ENCODE data around the gene KIF1B.
"Not testable (repeated sequence)": the region's sequence is repeated elsewhere in the genome, so short reads cannot be mapped to it uniquely, and the experiment has no call there.

Gene KIF1B

GRCh38 chr1:10195570-10195969, 14.8 kb upstream of the KIF1B start:
- Histone ChIP-seq H3K27me3 (replicated peaks in 2 of 5; ENCODE audit: control insufficient read depth in 4 of 5, insufficient read depth in 5 of 5, low read length in 4 of 5) (no peaks in the 10 kb centered on the region), H3K9me3 (ENCODE audit: control extremely low read depth in 1 of 5, control insufficient read depth in 4 of 5, insufficient read depth in 2 of 5, low read depth in 1 of 5, low read length in 4 of 5) (no peaks in the 10 kb centered on the region), H3K27ac (ENCODE audit: insufficient read depth in 1 of 2, low read depth in 1 of 2, low read length in 2 of 2, poor library complexity in 1 of 2, severe bottlenecking in 2 of 2) (no peak overlapping the region), H3K36me3 (ENCODE audit: control insufficient read depth in 4 of 4, insufficient read depth in 4 of 4, low read length in 3 of 4) (no peaks in the 10 kb centered on the region), H3K4me3 (ENCODE audit: control insufficient read depth in 1 of 7, extremely low read depth in 1 of 7, insufficient read depth in 4 of 7, low read depth in 2 of 7, low read length in 6 of 7) (no peak overlapping the region), H3K4me1 (ENCODE audit: control extremely low read depth in 1 of 4, control insufficient read depth in 4 of 4, insufficient read depth in 4 of 4, low read length in 3 of 4) (peaks cover 0 to 2% (median 0%) of the 10 kb centered on the region in 4 experiments)
- DNase-seq, result no peak
- ChIA-PET POLR2A (no interaction called here), CTCF (no interaction called here)
- 96% methylated on average over 5 of the region's 6 CpGs for WGBS (ENCODE audit: insufficient coverage)

DNA sequence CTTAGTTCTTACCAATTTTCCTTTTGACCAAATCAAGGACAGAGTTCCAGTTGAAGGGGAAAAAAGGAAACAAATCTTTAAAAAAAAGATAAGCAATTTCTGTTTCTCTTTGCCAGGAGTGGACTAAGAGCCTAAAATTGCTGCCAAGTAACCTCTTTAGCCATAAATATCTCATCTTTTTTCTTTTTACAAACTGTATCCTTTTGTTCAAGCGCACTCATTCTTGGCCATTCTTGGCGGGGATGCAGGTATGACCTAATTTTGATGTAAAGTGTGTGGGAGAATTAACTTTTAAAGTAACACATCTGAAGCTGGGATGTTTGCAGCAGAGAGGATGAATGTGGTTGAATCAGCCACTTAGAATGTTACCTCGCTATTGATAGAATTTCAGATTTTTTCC, 13.4 kb upstream of the KIF1B start:
- no CpG with 5 or more reads among the region's 3 CpGs for WGBS (ENCODE audit: insufficient coverage)
- CTCF ChIA-PET, result no interaction called here
- H3K27me3 ChIP-seq (replicated peaks in 2 of 5; ENCODE audit: control insufficient read depth in 4 of 5, insufficient read depth in 5 of 5, low read length in 4 of 5), result no peaks in the 10 kb centered on the region
- no peak overlapping the region for H3K27ac ChIP-seq (ENCODE audit: insufficient read depth in 1 of 2, low read depth in 1 of 2, low read length in 2 of 2, poor library complexity in 1 of 2, severe bottlenecking in 2 of 2)
- no peaks in the 10 kb centered on the region for H3K36me3 ChIP-seq (ENCODE audit: control insufficient read depth in 4 of 4, insufficient read depth in 4 of 4, low read length in 3 of 4)
- H3K4me3 ChIP-seq (ENCODE audit: control insufficient read depth in 1 of 7, extremely low read depth in 1 of 7, insufficient read depth in 4 of 7, low read depth in 2 of 7, low read length in 6 of 7), result no peak overlapping the region
- peaks cover 0 to 2% (median 0%) of the 10 kb centered on the region in 4 experiments for H3K4me1 ChIP-seq (ENCODE audit: control extremely low read depth in 1 of 4, control insufficient read depth in 4 of 4, insufficient read depth in 4 of 4, low read length in 3 of 4)
- no peak for DNase-seq
- no peaks in the 10 kb centered on the region for H3K9me3 ChIP-seq (ENCODE audit: control extremely low read depth in 1 of 5, control insufficient read depth in 4 of 5, insufficient read depth in 2 of 5, low read depth in 1 of 5, low read length in 4 of 5)
- POLR2A ChIA-PET, result no interaction called here

DNA sequence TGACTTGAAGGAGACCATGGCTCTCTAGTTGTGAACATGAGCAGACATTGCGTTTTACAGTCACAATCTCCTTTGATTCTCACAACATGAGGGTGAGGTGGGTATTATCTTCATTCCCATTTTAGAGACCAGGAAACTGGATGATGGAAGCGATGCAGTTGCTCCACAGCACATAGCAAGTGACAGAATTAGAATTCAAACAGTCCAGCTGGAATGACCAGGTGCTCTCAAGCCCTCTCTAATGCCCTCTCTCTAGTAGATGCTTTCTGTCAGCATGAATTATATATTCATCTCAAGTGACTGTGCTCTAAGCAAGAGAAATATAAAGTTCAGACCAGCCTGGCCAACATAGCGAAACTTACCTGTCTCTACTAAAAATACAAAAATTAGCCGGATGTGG, 9.8 kb upstream of the KIF1B start:
- no peak overlapping the region for H3K27ac ChIP-seq (ENCODE audit: insufficient read depth in 1 of 2, low read depth in 1 of 2, low read length in 2 of 2, poor library complexity in 1 of 2, severe bottlenecking in 2 of 2)
- CTCF ChIA-PET, result interaction anchor here (1.4 kb wide), 1 partner anchor 9 kb away, joined by 7 read pairs; the partner anchor contains the start of gene KIF1B
- no peak overlapping the region for H3K4me3 ChIP-seq (ENCODE audit: control insufficient read depth in 1 of 7, extremely low read depth in 1 of 7, insufficient read depth in 4 of 7, low read depth in 2 of 7, low read length in 6 of 7)
- peaks cover 0 to 2% (median 0%) of the 10 kb centered on the region in 4 experiments for H3K4me1 ChIP-seq (ENCODE audit: control extremely low read depth in 1 of 4, control insufficient read depth in 4 of 4, insufficient read depth in 4 of 4, low read length in 3 of 4)
- 93% methylated on average over 3 of the region's 4 CpGs for WGBS (ENCODE audit: insufficient coverage)
- no peak for DNase-seq
- H3K27me3 ChIP-seq (replicated peaks in 2 of 5; ENCODE audit: control insufficient read depth in 4 of 5, insufficient read depth in 5 of 5, low read length in 4 of 5), result no peaks in the 10 kb centered on the region
- no peaks in the 10 kb centered on the region for H3K36me3 ChIP-seq (ENCODE audit: control insufficient read depth in 4 of 4, insufficient read depth in 4 of 4, low read length in 3 of 4)
- POLR2A ChIA-PET, result no interaction called here
- H3K9me3 ChIP-seq (ENCODE audit: control extremely low read depth in 1 of 5, control insufficient read depth in 4 of 5, insufficient read depth in 2 of 5, low read depth in 1 of 5, low read length in 4 of 5), result no peaks in the 10 kb centered on the region

DNA sequence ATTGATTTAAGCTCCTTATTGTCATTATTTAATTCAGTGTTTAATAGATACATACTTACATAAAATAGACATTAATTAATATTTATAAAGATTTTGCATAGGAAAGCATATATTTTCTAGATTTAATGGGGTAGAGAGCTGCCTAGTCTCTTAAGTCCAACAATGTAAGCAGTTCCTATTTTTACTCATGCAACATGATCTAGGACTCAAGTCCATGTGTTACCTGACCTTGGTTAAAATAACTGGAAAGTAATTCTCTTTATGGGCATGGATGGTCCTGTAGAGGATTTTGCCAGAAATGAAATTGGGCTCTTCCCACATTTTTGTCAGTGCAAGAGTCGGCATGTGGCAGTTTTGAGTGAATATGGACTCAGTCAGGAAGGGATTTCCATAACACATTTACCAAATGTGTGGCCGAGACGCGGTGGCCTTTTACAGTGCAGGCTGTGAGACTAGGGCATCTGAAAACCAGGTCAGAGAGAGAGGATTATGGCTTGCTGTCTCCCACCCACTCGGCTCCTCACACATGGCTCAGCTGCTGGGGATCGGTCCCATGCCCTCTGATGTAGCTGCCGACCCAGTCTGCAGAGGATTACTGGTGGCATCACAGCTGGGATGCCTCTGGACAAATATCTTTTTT, 6.2 kb upstream of the KIF1B start:
- H3K27me3 ChIP-seq (replicated peaks in 2 of 5; ENCODE audit: control insufficient read depth in 4 of 5, insufficient read depth in 5 of 5, low read length in 4 of 5), result peaks cover 0 to 6% (median under 1%) of the 10 kb centered on the region in 5 experiments
- H3K36me3 ChIP-seq (ENCODE audit: control insufficient read depth in 4 of 4, insufficient read depth in 4 of 4, low read length in 3 of 4), result no peaks in the 10 kb centered on the region
- no peak overlapping the region for H3K4me3 ChIP-seq (ENCODE audit: control insufficient read depth in 1 of 7, extremely low read depth in 1 of 7, insufficient read depth in 4 of 7, low read depth in 2 of 7, low read length in 6 of 7)
- no peaks in the 10 kb centered on the region for H3K4me1 ChIP-seq (ENCODE audit: control extremely low read depth in 1 of 4, control insufficient read depth in 4 of 4, insufficient read depth in 4 of 4, low read length in 3 of 4)
- CTCF ChIA-PET, result interaction anchor here (1.2 kb wide), 1 partner anchor 51 kb away, joined by 3 read pairs; no protein-coding TSS in a partner anchor
- POLR2A ChIA-PET, result interaction anchor here (0.6 kb wide), 1 partner anchor 23 kb away, joined by 3 read pairs; no protein-coding TSS in a partner anchor
- no peak for DNase-seq
- no peaks in the 10 kb centered on the region for H3K9me3 ChIP-seq (ENCODE audit: control extremely low read depth in 1 of 5, control insufficient read depth in 4 of 5, insufficient read depth in 2 of 5, low read depth in 1 of 5, low read length in 4 of 5)
- 100% methylated on average over 2 of the region's 7 CpGs for WGBS (ENCODE audit: insufficient coverage)
- no peak overlapping the region for H3K27ac ChIP-seq (ENCODE audit: insufficient read depth in 1 of 2, low read depth in 1 of 2, low read length in 2 of 2, poor library complexity in 1 of 2, severe bottlenecking in 2 of 2)

DNA sequence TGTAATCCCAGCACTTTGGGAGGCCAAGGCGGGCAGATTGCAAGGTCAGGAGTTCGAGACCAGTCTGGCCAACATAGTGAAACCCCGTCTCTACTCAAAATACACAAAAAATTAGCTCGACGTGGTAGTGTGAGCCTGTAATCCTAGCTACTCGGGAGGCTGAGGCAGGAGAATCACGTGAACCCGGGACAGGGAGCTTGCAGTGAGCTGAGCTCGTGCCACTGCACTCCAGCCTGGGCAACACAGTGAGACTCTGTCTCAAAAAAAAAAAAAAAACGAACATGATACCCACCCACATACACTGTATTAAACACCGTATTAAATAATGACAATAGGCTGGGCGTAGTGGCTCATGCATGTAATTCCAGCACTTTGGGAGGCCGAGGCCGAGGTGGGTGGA, 5.2 kb upstream of the KIF1B start:
- CTCF ChIA-PET, result not testable (repeated sequence)

DNA sequence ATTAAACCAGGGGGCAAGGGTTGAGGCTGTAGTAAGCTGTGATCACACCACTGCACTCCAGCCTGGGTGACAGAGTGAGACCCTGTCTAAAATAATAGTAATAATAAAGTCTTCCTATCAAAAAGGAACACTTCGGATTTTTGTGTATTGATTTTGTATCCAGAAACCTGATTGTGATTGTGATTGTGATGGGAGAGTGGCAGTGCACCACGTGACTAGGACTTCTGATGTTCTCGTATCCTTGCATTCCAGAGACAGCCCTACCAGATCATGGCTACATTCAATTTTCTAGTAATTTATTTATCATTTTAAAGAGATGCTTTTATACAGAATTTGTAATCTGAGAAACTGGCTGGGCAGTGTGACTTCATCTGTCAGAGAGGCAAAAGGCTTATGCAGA, 2.6 kb upstream of the KIF1B start:
- H3K27me3 ChIP-seq (replicated peaks in 2 of 5; ENCODE audit: control insufficient read depth in 4 of 5, insufficient read depth in 5 of 5, low read length in 4 of 5), result peaks cover 0 to 8% (median 2%) of the 10 kb centered on the region in 5 experiments
- no peaks in the 10 kb centered on the region for H3K36me3 ChIP-seq (ENCODE audit: control insufficient read depth in 4 of 4, insufficient read depth in 4 of 4, low read length in 3 of 4)
- H3K4me1 ChIP-seq (ENCODE audit: control extremely low read depth in 1 of 4, control insufficient read depth in 4 of 4, insufficient read depth in 4 of 4, low read length in 3 of 4), result peaks cover 3 to 16% (median 14%) of the 10 kb centered on the region in 4 experiments
- DNase-seq, result no peak
- no peak overlapping the region for H3K4me3 ChIP-seq (ENCODE audit: control insufficient read depth in 1 of 7, extremely low read depth in 1 of 7, insufficient read depth in 4 of 7, low read depth in 2 of 7, low read length in 6 of 7)
- no peak overlapping the region for H3K27ac ChIP-seq (ENCODE audit: insufficient read depth in 1 of 2, low read depth in 1 of 2, low read length in 2 of 2, poor library complexity in 1 of 2, severe bottlenecking in 2 of 2)
- ChIA-PET CTCF (interaction anchor here (1.2 to 3.3 kb wide), 4 partner anchors 25 to 129 kb away, joined by 3 to 13 read pairs (median 5); no protein-coding TSS in a partner anchor), POLR2A (no interaction called here)
- H3K9me3 ChIP-seq (ENCODE audit: control extremely low read depth in 1 of 5, control insufficient read depth in 4 of 5, insufficient read depth in 2 of 5, low read depth in 1 of 5, low read length in 4 of 5), result no peaks in the 10 kb centered on the region
- no CpG with 5 or more reads among the region's 3 CpGs for whole genome bisulfite sequencing (ENCODE audit: insufficient coverage)

More for the DNA sequence above, 5.2 kb upstream of the KIF1B start:
- H3K27me3 ChIP-seq (replicated peaks in 2 of 5; ENCODE audit: control insufficient read depth in 4 of 5, insufficient read depth in 5 of 5, low read length in 4 of 5); H3K9me3 ChIP-seq (ENCODE audit: control extremely low read depth in 1 of 5, control insufficient read depth in 4 of 5, insufficient read depth in 2 of 5, low read depth in 1 of 5, low read length in 4 of 5); H3K4me1 ChIP-seq (ENCODE audit: control extremely low read depth in 1 of 4, control insufficient read depth in 4 of 4, insufficient read depth in 4 of 4, low read length in 3 of 4); H3K36me3 ChIP-seq (ENCODE audit: control insufficient read depth in 4 of 4, insufficient read depth in 4 of 4, low read length in 3 of 4); H3K4me3 ChIP-seq (ENCODE audit: control insufficient read depth in 1 of 7, extremely low read depth in 1 of 7, insufficient read depth in 4 of 7, low read depth in 2 of 7, low read length in 6 of 7); H3K27ac ChIP-seq (ENCODE audit: insufficient read depth in 1 of 2, low read depth in 1 of 2, low read length in 2 of 2, poor library complexity in 1 of 2, severe bottlenecking in 2 of 2); DNase-seq: not testable (repeated sequence)
- 98% methylated on average over 6 of the region's 14 CpGs for WGBS (ENCODE audit: insufficient coverage)
- POLR2A ChIA-PET, result interaction anchor here (0.6 to 0.7 kb wide), 2 partner anchors 165 to 312 kb away, joined by 3 read pairs; no protein-coding TSS in a partner anchor

DNA sequence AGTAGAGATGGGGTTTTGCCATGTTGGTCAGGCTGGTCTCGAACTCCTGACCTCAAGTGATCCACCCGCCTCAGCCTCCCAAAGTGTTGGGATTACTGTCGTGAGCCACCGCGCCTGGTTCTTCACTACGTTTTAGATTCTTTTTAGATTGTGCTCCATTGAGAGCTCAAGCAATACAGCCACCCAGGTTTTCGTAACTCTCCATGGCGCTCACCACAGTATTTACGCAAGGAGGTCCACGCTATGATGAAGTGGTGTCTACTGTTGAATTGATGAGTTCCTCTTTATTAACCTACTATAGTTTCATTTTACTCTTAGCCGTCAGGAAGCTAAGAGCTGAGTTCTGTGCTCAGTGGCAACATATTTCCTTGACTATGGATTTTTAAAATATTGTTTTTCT, 1.8 kb upstream of the KIF1B start:
- CTCF ChIA-PET, result interaction anchor here (0.6 to 3.3 kb wide), 12 partner anchors 7 to 285 kb away, joined by 3 to 15 read pairs (median 5); partner anchors contain the start of gene CENPS
- WGBS (ENCODE audit: insufficient coverage), result 85% methylated on average over 4 of the region's 11 CpGs
- Histone ChIP-seq H3K4me3 (ENCODE audit: control insufficient read depth in 1 of 7, extremely low read depth in 1 of 7, insufficient read depth in 4 of 7, low read depth in 2 of 7, low read length in 6 of 7) (no peak overlapping the region), H3K9me3 (ENCODE audit: control extremely low read depth in 1 of 5, control insufficient read depth in 4 of 5, insufficient read depth in 2 of 5, low read depth in 1 of 5, low read length in 4 of 5) (no peaks in the 10 kb centered on the region), H3K36me3 (ENCODE audit: control insufficient read depth in 4 of 4, insufficient read depth in 4 of 4, low read length in 3 of 4) (no peaks in the 10 kb centered on the region), H3K27ac (ENCODE audit: insufficient read depth in 1 of 2, low read depth in 1 of 2, low read length in 2 of 2, poor library complexity in 1 of 2, severe bottlenecking in 2 of 2) (no peak overlapping the region), H3K4me1 (ENCODE audit: control extremely low read depth in 1 of 4, control insufficient read depth in 4 of 4, insufficient read depth in 4 of 4, low read length in 3 of 4) (peaks cover 3 to 16% (median 14%) of the 10 kb centered on the region in 4 experiments), H3K27me3 (replicated peaks in 2 of 5; ENCODE audit: control insufficient read depth in 4 of 5, insufficient read depth in 5 of 5, low read length in 4 of 5) (peaks cover 0 to 8% (median 2%) of the 10 kb centered on the region in 5 experiments)
- DNase-seq, result peak in 2 of 3 donors; percentile 61 to 62
- POLR2A ChIA-PET, result no interaction called here
